ENCODE data around the gene UBR2. TPM values are rescaled to one million over a fixed set of nuclear protein-coding genes. Genes with fewer than 3 reads are reported as not detected.
A peak's percentile ranks its signal among the peaks of the same experiment; 100 is the strongest.

UBR2 gene
- total and polyA plus RNA-seq, 2 donors from 2014 or later = 7.6 to 35.2 TPM

GRCh38 chr6:42520786-42521607 lies 42.8 kb upstream of the UBR2 start:
- Histone ChIP-seq H3K4me1 (ENCODE audit: control insufficient read depth in 2 of 3, insufficient read depth in 2 of 3, low read depth in 1 of 3, low read length in 3 of 3) (no peaks in the 10 kb centered on the region), H3K36me3 (ENCODE audit: control insufficient read depth in 2 of 3, insufficient read depth in 3 of 3, low read length in 3 of 3) (no peaks in the 10 kb centered on the region), H3K27ac (ENCODE audit: low read depth in 2 of 2, low read length in 2 of 2) (no peak overlapping the region), H3K9ac (ENCODE audit: low read length in 3 of 3) (no peak overlapping the region), H3K4me3 (ENCODE audit: low read length in 3 of 3) (no peak overlapping the region), H3K9me3 (ENCODE audit: control insufficient read depth in 2 of 3, insufficient read depth in 1 of 3, low read length in 3 of 3) (peaks cover 0 to 5% (median 0%) of the 10 kb centered on the region in 3 donors), H3K27me3 (ENCODE audit: control insufficient read depth, insufficient read depth, low read length) (no peaks in the 10 kb centered on the region)
- TF ChIP-seq, protein P1, sequence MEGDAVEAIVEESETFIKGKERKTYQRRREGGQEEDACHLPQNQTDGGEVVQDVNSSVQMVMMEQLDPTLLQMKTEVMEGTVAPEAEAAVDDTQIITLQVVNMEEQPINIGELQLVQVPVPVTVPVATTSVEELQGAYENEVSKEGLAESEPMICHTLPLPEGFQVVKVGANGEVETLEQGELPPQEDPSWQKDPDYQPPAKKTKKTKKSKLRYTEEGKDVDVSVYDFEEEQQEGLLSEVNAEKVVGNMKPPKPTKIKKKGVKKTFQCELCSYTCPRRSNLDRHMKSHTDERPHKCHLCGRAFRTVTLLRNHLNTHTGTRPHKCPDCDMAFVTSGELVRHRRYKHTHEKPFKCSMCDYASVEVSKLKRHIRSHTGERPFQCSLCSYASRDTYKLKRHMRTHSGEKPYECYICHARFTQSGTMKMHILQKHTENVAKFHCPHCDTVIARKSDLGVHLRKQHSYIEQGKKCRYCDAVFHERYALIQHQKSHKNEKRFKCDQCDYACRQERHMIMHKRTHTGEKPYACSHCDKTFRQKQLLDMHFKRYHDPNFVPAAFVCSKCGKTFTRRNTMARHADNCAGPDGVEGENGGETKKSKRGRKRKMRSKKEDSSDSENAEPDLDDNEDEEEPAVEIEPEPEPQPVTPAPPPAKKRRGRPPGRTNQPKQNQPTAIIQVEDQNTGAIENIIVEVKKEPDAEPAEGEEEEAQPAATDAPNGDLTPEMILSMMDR (IDR thresholded peaks at IDR 0.05; ENCODE audit: borderline replicate concordance, extremely low read depth, insufficient read depth) = no peak
- intact Hi-C loops (cut with DNase I) = no loop called here
- DNase-seq = no peak
- no peak for FAIRE-seq

DNA sequence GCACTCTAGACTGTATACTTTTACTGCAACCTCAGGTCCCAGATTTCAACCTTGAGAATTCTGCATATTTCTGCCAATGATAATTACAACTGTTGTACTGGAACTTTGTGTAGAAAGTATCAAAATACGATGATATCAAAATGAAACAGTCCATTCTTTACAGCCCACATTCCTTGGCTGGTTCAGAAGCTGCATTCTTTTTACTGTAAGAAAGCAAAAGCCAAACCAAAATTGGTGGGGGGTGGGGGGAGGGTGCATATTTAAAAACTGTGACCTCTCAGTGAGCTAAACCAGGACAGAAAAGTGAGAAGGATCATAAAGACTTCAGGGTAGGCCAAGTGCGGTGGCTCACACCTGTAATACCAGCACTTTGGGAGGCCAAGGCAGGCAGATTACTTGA lies 41.8 kb upstream of the UBR2 start:
- Histone ChIP-seq H3K27ac (ENCODE audit: low read depth in 2 of 2, low read length in 2 of 2) (no peak overlapping the region), H3K9ac (ENCODE audit: low read length in 3 of 3) (no peak overlapping the region), H3K4me1 (ENCODE audit: control insufficient read depth in 2 of 3, insufficient read depth in 2 of 3, low read depth in 1 of 3, low read length in 3 of 3) (no peaks in the 10 kb centered on the region), H3K27me3 (ENCODE audit: control insufficient read depth, insufficient read depth, low read length) (no peaks in the 10 kb centered on the region), H3K4me3 (ENCODE audit: low read length in 3 of 3) (no peak overlapping the region), H3K36me3 (ENCODE audit: control insufficient read depth in 2 of 3, insufficient read depth in 3 of 3, low read length in 3 of 3) (no peaks in the 10 kb centered on the region), H3K9me3 (ENCODE audit: control insufficient read depth in 2 of 3, insufficient read depth in 1 of 3, low read length in 3 of 3) (peaks cover 0 to 5% (median 0%) of the 10 kb centered on the region in 3 donors)
- DNase-seq (no peak), FAIRE-seq (no peak)
- intact Hi-C loops (cut with DNase I) = no loop called here
- TF ChIP-seq, protein P1 (IDR thresholded peaks at IDR 0.05; ENCODE audit: borderline replicate concordance, extremely low read depth, insufficient read depth) = no peak

DNA sequence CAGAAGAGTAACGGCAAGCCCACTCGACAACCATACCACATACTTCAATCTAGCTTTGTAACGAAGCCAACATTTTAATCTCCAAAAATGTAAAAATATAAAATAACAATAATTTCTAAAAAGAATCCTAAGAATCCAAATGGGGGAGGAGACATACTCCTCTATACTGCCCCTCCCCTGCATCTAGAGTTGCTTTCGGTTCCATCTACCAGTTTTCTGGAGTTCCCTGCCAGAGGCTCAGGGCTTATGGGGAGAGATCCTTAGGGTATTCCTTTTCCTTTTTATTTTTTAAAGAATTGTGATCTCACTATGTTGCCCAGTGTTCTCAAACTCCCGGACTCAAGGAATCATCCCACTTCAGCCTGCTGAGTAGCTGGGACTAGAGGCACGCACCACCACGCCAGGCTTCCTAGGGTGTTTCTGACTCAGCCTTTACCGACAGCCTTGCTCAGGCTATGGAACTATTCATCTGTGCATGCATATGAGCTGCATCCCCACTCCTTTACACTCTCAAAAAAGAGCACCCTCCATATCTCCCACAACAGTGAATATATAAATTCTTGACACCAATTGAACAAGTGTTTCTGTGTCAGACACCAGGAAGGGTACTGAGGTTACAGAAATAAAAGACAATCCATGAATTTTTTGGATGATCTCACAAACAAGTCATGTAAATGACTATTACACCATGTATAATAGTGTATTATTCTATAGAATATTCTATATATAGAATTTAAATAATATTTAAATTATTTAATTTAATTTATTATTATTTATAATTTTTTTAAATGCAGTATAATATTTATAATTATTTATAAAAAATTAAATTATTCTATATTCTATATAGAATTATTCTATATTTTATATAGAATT lies 40.7 kb upstream of the UBR2 start:
- H3K9ac ChIP-seq (ENCODE audit: low read length in 3 of 3) = no peak overlapping the region
- H3K36me3 ChIP-seq (ENCODE audit: control insufficient read depth in 2 of 3, insufficient read depth in 3 of 3, low read length in 3 of 3) = no peaks in the 10 kb centered on the region
- peak; percentile 94 for FAIRE-seq
- no peak overlapping the region for H3K27ac ChIP-seq (ENCODE audit: low read depth in 2 of 2, low read length in 2 of 2)
- H3K9me3 ChIP-seq (ENCODE audit: control insufficient read depth in 2 of 3, insufficient read depth in 1 of 3, low read length in 3 of 3) = peaks cover 0 to 5% (median 0%) of the 10 kb centered on the region in 3 donors
- TF ChIP-seq, protein P1 (IDR thresholded peaks at IDR 0.05; ENCODE audit: borderline replicate concordance, extremely low read depth, insufficient read depth) = no peak
- DNase-seq = no peak
- no peak overlapping the region for H3K4me3 ChIP-seq (ENCODE audit: low read length in 3 of 3)
- intact Hi-C loops (cut with DNase I) = no loop called here
- H3K27me3 ChIP-seq (ENCODE audit: control insufficient read depth, insufficient read depth, low read length) = no peaks in the 10 kb centered on the region
- no peaks in the 10 kb centered on the region for H3K4me1 ChIP-seq (ENCODE audit: control insufficient read depth in 2 of 3, insufficient read depth in 2 of 3, low read depth in 1 of 3, low read length in 3 of 3)

Data from kidney (tissue), 14 donors.